Cardiac muscle cell (in vitro differentiated cells and primary cell): ENCODE data around the gene MIER2. TPM values are rescaled to one million over a fixed set of nuclear protein-coding genes. Genes with fewer than 3 reads are reported as not detected.

Source experiments
- DNase-seq, 2 donors: peaks; one replicate each; pipeline versions ENCODE4 v3.0.0 to v3.0.0-alpha.2; 2010 to 2017; ENCODE audit warnings: low read depth in 1 of 2, low spot score in 1 of 2
- H3K27ac ChIP-seq: fragments of 200-600 bp; sonication (generic); 2 replicates; pipeline ENCODE4 v1.5.1; 2016
- H3K27me3 ChIP-seq: fragments of 200-600 bp; sonication (generic); 2 replicates; pipeline ENCODE4 v1.6.0; 2016; ENCODE audit warnings: control low read depth
- H3K36me3 ChIP-seq: fragments of 200-600 bp; sonication (generic); 2 replicates; pipeline ENCODE4 v1.5.1; 2016; ENCODE audit warnings: control low read depth
- H3K4me1 ChIP-seq: fragments of 200-600 bp; sonication (generic); 2 replicates; pipeline ENCODE4 v1.8.1; 2017; ENCODE audit warnings: low read depth, mild to moderate bottlenecking, mixed run types
- H3K4me3 ChIP-seq: fragments of 200-600 bp; sonication (generic); 2 replicates; pipeline ENCODE4 v1.5.1; 2016; ENCODE audit warnings: mild to moderate bottlenecking
- H3K9me3 ChIP-seq: fragments of 200-600 bp; sonication (generic); 2 replicates; pipeline ENCODE4 v1.5.1; 2017; ENCODE audit warnings: low read depth, mild to moderate bottlenecking, control low read depth
- CTCF ChIP-seq: IDR thresholded peaks from 2 replicates; pipeline ENCODE4 v1.5.1; 2012; ENCODE audit warnings: low read depth, mild to moderate bottlenecking, low read length
- polyA plus RNA-seq: library from polyadenylated mRNA; unstranded; fragments of >200 nt; fragmentation: Nextera tagmentation; extraction: Ambion mirVana; gene quantifications from 2 replicates; pipeline ENCODE4 v1.2.1, GENCODE V29; 2016
- total RNA-seq: library from RNA; depleted of rRNA; stranded (reverse); fragments of >200 nt; gene quantifications from 2 replicates; pipeline ENCODE4 v1.2.3, GENCODE V29; 2016

Gene MIER2
- total and polyA plus RNA-seq, 2 experiments from 2014 or later, result 32.7 to 47.8 TPM

DNA sequence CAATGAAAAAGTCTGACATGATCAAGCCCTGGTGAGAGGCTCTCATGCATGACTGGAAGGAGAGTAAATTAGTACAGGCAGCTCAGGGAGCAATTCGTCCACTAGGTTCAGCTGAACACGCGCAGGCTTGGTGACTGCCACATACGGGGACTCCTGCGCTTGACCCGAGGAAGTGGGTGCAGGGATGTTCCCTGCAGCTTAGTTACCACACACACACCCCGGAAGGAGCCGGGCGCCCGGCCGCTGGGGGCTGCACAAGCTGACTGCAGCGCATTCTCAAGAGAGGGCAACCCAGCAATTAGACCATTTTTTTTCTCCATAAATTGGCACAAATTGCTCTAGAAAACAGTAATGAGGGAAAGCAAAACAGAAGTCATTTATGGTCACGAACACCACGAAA lies 23.0 kb upstream of the MIER2 start:
- no peak for DNase-seq
- H3K9me3 ChIP-seq, result no peaks in the 10 kb centered on the region
- TF ChIP-seq CTCF, result no peak
- H3K27ac ChIP-seq, result no peak overlapping the region
- H3K4me3 ChIP-seq, result no peak overlapping the region
- H3K4me1 ChIP-seq, result no peaks in the 10 kb centered on the region
- no peaks in the 10 kb centered on the region for H3K36me3 ChIP-seq
- no peaks in the 10 kb centered on the region for H3K27me3 ChIP-seq

DNA sequence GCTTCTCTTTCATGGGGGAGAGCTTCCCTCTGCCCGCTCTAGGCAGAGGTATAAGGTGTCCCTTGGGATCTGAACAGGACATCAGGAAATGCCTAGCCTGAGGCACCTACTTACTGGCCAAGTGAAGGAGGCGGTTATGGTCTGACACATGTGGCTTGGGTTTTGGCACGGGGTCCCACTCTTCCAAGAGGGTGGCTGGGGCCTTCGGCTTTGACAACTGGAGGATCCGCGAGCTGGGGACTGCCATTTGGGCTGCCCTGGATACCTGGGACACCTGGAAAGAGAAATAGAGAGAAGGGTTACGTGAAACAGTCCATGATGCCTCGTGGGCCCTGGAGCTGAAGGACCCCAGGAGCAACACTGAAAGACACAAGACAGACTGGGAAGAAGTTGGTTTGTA lies 22.4 kb upstream of the MIER2 start:
- DNase-seq, result no peak
- no peaks in the 10 kb centered on the region for H3K9me3 ChIP-seq
- TF ChIP-seq CTCF, result no peak

DNA sequence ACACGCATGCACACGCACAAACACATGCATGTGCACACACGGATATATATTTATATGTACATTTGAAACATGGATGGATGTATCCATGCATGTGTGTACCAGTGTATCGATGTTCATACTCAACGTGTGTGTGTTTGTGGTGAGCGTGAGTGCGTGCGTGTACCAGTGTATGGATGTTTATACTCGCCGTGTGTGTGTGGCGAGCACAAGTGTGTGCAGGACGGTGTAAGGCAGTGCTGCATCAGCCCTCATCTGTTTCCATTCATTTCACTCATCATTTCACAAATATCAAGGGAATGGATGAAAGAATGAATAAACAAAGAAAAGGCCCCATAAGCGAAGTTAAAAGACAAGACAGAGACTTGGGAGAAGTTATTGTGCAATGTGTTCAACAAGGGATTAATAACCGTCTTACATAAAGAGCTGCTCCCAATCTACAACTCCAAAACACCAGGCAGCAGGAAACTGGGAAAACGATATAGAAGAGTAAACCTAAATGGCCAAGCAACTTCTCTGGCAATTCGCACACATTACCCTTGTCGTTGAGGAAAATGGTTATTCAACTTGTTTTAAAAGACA lies 21.7 kb upstream of the MIER2 start:
- Histone ChIP-seq H3K27ac (no peak overlapping the region), H3K4me1 (no peaks in the 10 kb centered on the region), H3K36me3 (no peaks in the 10 kb centered on the region), H3K9me3 (no peaks in the 10 kb centered on the region), H3K27me3 (no peaks in the 10 kb centered on the region), H3K4me3 (no peak overlapping the region)
- DNase-seq, result no peak
- TF ChIP-seq CTCF, result no peak

More for the DNA sequence above, 22.4 kb upstream of the MIER2 start:
- no peaks in the 10 kb centered on the region for H3K4me1 ChIP-seq
- H3K4me3 ChIP-seq, result no peak overlapping the region
- H3K36me3 ChIP-seq, result no peaks in the 10 kb centered on the region
- no peaks in the 10 kb centered on the region for H3K27me3 ChIP-seq
- H3K27ac ChIP-seq, result no peak overlapping the region

DNA sequence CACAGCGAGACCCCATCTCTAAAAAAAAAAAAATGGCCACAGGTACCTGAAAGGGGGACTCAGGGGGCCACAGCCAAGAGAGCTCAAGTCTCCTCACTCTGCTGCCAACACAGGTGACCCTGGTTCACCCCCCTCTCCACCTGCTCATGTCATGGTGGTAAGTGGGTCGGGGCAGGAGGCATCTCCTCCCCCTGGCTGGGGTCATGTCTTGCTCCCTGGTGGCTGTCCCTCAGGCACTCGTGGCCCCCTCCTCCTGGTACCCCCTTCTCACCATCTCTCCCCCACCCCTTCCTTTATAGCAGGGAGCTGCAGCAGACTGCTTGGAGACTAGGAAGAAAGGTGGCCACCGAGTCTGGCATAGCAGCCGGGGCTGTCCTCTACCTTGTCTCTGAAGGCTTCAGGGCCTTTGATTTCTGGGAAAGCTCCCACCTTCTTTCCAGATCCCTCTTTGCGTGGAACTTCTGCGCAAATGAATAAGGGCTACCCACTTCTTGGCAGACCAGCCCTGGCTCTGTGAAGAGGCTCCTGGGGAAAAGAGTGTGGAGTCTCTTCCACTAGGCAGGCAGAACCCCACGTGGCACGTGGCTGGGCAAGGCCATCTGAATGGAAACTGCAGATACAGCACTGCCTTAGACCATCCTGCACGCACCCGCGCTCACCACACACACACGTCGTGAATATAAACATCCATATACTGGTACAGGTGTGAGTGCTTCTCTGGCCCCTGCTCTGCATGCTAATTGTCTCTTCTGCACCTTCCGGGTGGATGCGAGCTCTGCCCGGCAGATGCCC lies 20.1 kb upstream of the MIER2 start:
- no peak for TF ChIP-seq CTCF
- H3K27ac ChIP-seq, result no peak overlapping the region
- H3K9me3 ChIP-seq, result no peaks in the 10 kb centered on the region
- no peaks in the 10 kb centered on the region for H3K36me3 ChIP-seq
- no peak overlapping the region for H3K4me3 ChIP-seq
- DNase-seq, result no peak
- no peaks in the 10 kb centered on the region for H3K27me3 ChIP-seq
- H3K4me1 ChIP-seq, result no peaks in the 10 kb centered on the region

DNA sequence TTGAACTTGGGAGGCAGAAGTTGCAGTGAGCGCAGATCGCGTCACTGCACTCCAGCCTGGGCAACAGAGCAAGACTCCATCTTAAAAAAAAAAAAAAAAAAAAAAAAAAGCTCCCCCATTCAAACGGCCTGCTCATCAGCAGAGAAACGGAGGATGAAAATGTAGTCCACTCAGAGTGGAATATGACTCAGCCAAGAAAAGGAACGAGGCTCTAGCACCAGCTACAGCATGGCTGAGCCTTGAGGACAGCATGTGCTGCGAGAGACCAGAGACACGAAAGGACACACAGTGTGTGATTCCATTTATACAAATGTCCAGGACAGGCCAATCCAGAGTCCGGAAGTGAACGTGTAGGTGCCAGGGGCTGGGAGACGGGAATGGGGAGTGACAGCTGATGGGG lies 18.1 kb upstream of the MIER2 start:
- no peaks in the 10 kb centered on the region for H3K27me3 ChIP-seq
- H3K4me3 ChIP-seq, result no peak overlapping the region
- H3K27ac ChIP-seq, result no peak overlapping the region
- TF ChIP-seq CTCF, result no peak
- H3K4me1 ChIP-seq, result no peaks in the 10 kb centered on the region
- DNase-seq, result no peak
- H3K36me3 ChIP-seq, result no peaks in the 10 kb centered on the region
- H3K9me3 ChIP-seq, result no peaks in the 10 kb centered on the region
